C4-2B (cell line): ENCODE results near the gene PLA2G2E.

Experiments used
- H3K27ac ChIP-seq: fragments of 450-650 bp; 2 replicates; pipeline ENCODE4 v1.5.1; 2017
- CTCF ChIP-seq: fragments of 450-650 bp; conservative IDR thresholded peaks from 2 replicates; pipeline ENCODE4 v1.5.1; 2017; ENCODE audit warnings: mild to moderate bottlenecking
- ZFX ChIP-seq: fragments of 450-650 bp; IDR thresholded peaks from 2 replicates; pipeline ENCODE4 v1.6.1; 2017

The PLA2G2E gene

GRCh38 chr1:19923137-19923952 is at the start of gene PLA2G2E:
TSS of gene PLA2G2E (minus strand) at chr1:19923617. CDS start at chr1:19923559, 58 bp downstream.
- no peak within 1 kb of the TSS for H3K27ac ChIP-seq
- TF ChIP-seq ZFX (no peak), CTCF (no peak)

GRCh38 chr1:19971664-19972063 is 48.2 kb upstream of the PLA2G2E start:
- TF ChIP-seq ZFX = no peak
- TF ChIP-seq CTCF = no peak

GRCh38 chr1:19969898-19970660 is 46.7 kb upstream of the PLA2G2E start:
- TF ChIP-seq CTCF (no peak), ZFX (no peak)
- H3K27ac ChIP-seq = no peak overlapping the region

More at GRCh38 chr1:19971664-19972063, 48.2 kb upstream of the PLA2G2E start:
- H3K27ac ChIP-seq = no peak overlapping the region

GRCh38 chr1:19967808-19968207 is 44.4 kb upstream of the PLA2G2E start:
- TF ChIP-seq CTCF = no peak
- TF ChIP-seq ZFX = no peak

GRCh38 chr1:19964542-19964941 is 41.1 kb upstream of the PLA2G2E start:
- no peak overlapping the region for H3K27ac ChIP-seq
- no peak for TF ChIP-seq CTCF
- no peak for TF ChIP-seq ZFX

More at GRCh38 chr1:19967808-19968207, 44.4 kb upstream of the PLA2G2E start:
- no peak overlapping the region for H3K27ac ChIP-seq

- TF ChIP-seq CTCF = no peak
- TF ChIP-seq ZFX = no peak
- H3K27ac ChIP-seq = no peak overlapping the region
Observed at GRCh38 chr1:19963636-19964035, 40.2 kb upstream of the PLA2G2E start.

GRCh38 chr1:19960591-19960990 is 37.2 kb upstream of the PLA2G2E start:
- TF ChIP-seq CTCF (no peak), ZFX (no peak)
- no peak overlapping the region for H3K27ac ChIP-seq
